DOHH2 (cell line): ENCODE results near the gene NLRP13.

Source experiments
- H3F3A ChIP-seq: fragments of 200-600 bp; sonication (generic), shearing (Covaris generic); 2 replicates; pipeline ENCODE4 v1.6.0; 2016; ENCODE audit warnings: antibody characterized with exemption, mild to moderate bottlenecking; ENCODE audit not compliant: control insufficient read depth, insufficient read depth
- H3K27ac ChIP-seq: fragments of 200-600 bp; sonication (generic); 2 replicates; pipeline ENCODE4 v1.5.1; 2014; ENCODE audit warnings: low read depth, mild to moderate bottlenecking, low read length, moderate library complexity
- H3K27me3 ChIP-seq: fragments of 200-600 bp; sonication (generic); 2 replicates; pipeline ENCODE4 v1.6.1; 2014; ENCODE audit warnings: mild to moderate bottlenecking, low read length, mixed read lengths; ENCODE audit not compliant: control insufficient read depth
- H3K36me3 ChIP-seq: fragments of 200-600 bp; sonication (generic); 2 replicates; pipeline ENCODE4 v1.6.1; 2014; ENCODE audit warnings: mild to moderate bottlenecking, low read length, moderate library complexity, mixed read lengths; ENCODE audit not compliant: control insufficient read depth
- H3K4me1 ChIP-seq: fragments of 200-600 bp; sonication (generic); 2 replicates; pipeline ENCODE4 v1.6.1; 2014; ENCODE audit warnings: mild to moderate bottlenecking, low read length, mixed read lengths; ENCODE audit not compliant: control insufficient read depth
- H3K4me2 ChIP-seq: fragments of 200-600 bp; sonication (generic); 2 replicates; pipeline ENCODE4 v1.6.0; 2014; ENCODE audit warnings: mild to moderate bottlenecking, low read length, moderate library complexity
- H3K4me3 ChIP-seq: fragments of 200-600 bp; sonication (generic); 2 replicates; pipeline ENCODE4 v1.5.1; 2014; ENCODE audit warnings: mild to moderate bottlenecking, low read length, mixed read lengths
- H3K79me2 ChIP-seq: fragments of 200-600 bp; sonication (generic); 2 replicates; pipeline ENCODE4 v1.6.1; 2014; ENCODE audit warnings: mild to moderate bottlenecking, low read length, mixed read lengths; ENCODE audit not compliant: control insufficient read depth
- H3K9me2 ChIP-seq: fragments of 200-600 bp; sonication (generic); replicated peaks from 2 replicates; pipeline ENCODE4 v1.6.1; 2014; ENCODE audit warnings: mild to moderate bottlenecking, low read length, mixed read lengths; ENCODE audit not compliant: control insufficient read depth
- H3K9me3 ChIP-seq: fragments of 200-600 bp; sonication (generic); 2 replicates; pipeline ENCODE4 v1.6.1; 2014; ENCODE audit warnings: antibody characterized with exemption, low read length, mixed read lengths; ENCODE audit not compliant: control insufficient read depth, insufficient read depth
- H4K20me1 ChIP-seq: fragments of 200-600 bp; sonication (generic); 2 replicates; pipeline ENCODE4 v1.6.0; 2014; ENCODE audit warnings: low read depth, mild to moderate bottlenecking, antibody characterized with exemption, low read length, moderate library complexity; ENCODE audit not compliant: control insufficient read depth, insufficient read depth
- CTCF ChIP-seq: fragments of 200-600 bp; sonication (generic); IDR thresholded peaks from one replicate; pipeline ENCODE4 v1.5.1; 2014; ENCODE audit warnings: antibody characterized with exemption, mild to moderate bottlenecking, low read depth, low read length; ENCODE audit not compliant: poor library complexity, severe bottlenecking
- EZH2phosphoT487 ChIP-seq: fragments of 200-600 bp; sonication (generic); IDR thresholded peaks from 2 replicates; pipeline ENCODE4 v1.6.1; 2017; ENCODE audit warnings: borderline replicate concordance, mild to moderate bottlenecking, antibody characterized with exemption, low read length, moderate library complexity, mixed read lengths

The NLRP13 gene

GRCh38 chr19:55962186-55962585 lies 30.1 kb upstream of the NLRP13 start:
- no peaks in the 10 kb centered on the region for H3K4me1 ChIP-seq
- no peaks in the 10 kb centered on the region for H3K9me3 ChIP-seq
- H3K27ac ChIP-seq: no peak overlapping the region
- H3K79me2 ChIP-seq: no peaks in the 10 kb centered on the region
- H3K36me3 ChIP-seq: no peaks in the 10 kb centered on the region
- no peaks in the 10 kb centered on the region for H3F3A ChIP-seq
- no peaks in the 10 kb centered on the region for H4K20me1 ChIP-seq
- no peaks in the 10 kb centered on the region for H3K9me2 ChIP-seq
- H3K27me3 ChIP-seq: no peaks in the 10 kb centered on the region
- TF ChIP-seq CTCF (no peak), EZH2phosphoT487 (no peak)
- no peak overlapping the region for H3K4me2 ChIP-seq
- H3K4me3 ChIP-seq: no peak overlapping the region

- Histone ChIP-seq H3K4me1 (no peaks in the 10 kb centered on the region), H3K9me3 (no peaks in the 10 kb centered on the region), H3K4me2 (no peak overlapping the region), H3K9me2 (no peaks in the 10 kb centered on the region), H4K20me1 (no peaks in the 10 kb centered on the region), H3K79me2 (no peaks in the 10 kb centered on the region), H3K27me3 (no peaks in the 10 kb centered on the region), H3K36me3 (no peaks in the 10 kb centered on the region), H3K27ac (no peak overlapping the region), H3F3A (no peaks in the 10 kb centered on the region), H3K4me3 (no peak overlapping the region)
- TF ChIP-seq CTCF (no peak), EZH2phosphoT487 (no peak)
Observed at GRCh38 chr19:55959996-55960675, 28.0 kb upstream of the NLRP13 start.

- Histone ChIP-seq H3K27ac (no peak overlapping the region), H3K79me2 (no peaks in the 10 kb centered on the region), H3K4me1 (no peaks in the 10 kb centered on the region), H3K36me3 (no peaks in the 10 kb centered on the region), H3K27me3 (no peaks in the 10 kb centered on the region), H3K9me2 (no peaks in the 10 kb centered on the region), H3F3A (no peaks in the 10 kb centered on the region), H4K20me1 (no peaks in the 10 kb centered on the region), H3K4me2 (no peak overlapping the region), H3K9me3 (no peaks in the 10 kb centered on the region), H3K4me3 (no peak overlapping the region)
- TF ChIP-seq CTCF (no peak), EZH2phosphoT487 (no peak)
Observed at GRCh38 chr19:55958356-55958755, 26.2 kb upstream of the NLRP13 start.
